Nephron progenitor cell (in vitro differentiated cells): ENCODE measurements around the gene MEPE.
"Not testable (repeated sequence)": the region's sequence is repeated elsewhere in the genome, so short reads cannot be mapped to it uniquely, and the experiment has no call there.

Experiments used
- DNase-seq: peaks from one replicate; pipeline ENCODE4 v3.0.0; 2021
- H3K27ac Mint-ChIP-seq: 2 replicates; pipeline ENCODE4 v1.8.0; 2021; ENCODE audit warnings: mild to moderate bottlenecking, moderate library complexity, mixed read lengths
- H3K27me3 Mint-ChIP-seq: 2 replicates; pipeline ENCODE4 v1.8.0; 2021; ENCODE audit warnings: mild to moderate bottlenecking, low read depth, mixed read lengths; ENCODE audit not compliant: poor library complexity
- H3K36me3 Mint-ChIP-seq: 2 replicates; pipeline ENCODE4 v1.8.0; 2021; ENCODE audit warnings: low read depth, mixed read lengths
- H3K4me1 Mint-ChIP-seq: 2 replicates; pipeline ENCODE4 v1.8.0; 2021; ENCODE audit warnings: mixed read lengths
- H3K4me3 Mint-ChIP-seq: 2 replicates; pipeline ENCODE4 v1.8.0; 2021; ENCODE audit warnings: mild to moderate bottlenecking, moderate library complexity, mixed read lengths
- H3K9me3 Mint-ChIP-seq: 2 replicates; pipeline ENCODE4 v1.8.0; 2021; ENCODE audit warnings: mild to moderate bottlenecking, moderate library complexity, mixed read lengths
- CTCF ChIP-seq: fragments of 200-600 bp; sonication (generic); IDR thresholded peaks from 2 replicates; pipeline ENCODE4 v1.5.0; 2021; ENCODE audit warnings: antibody characterized with exemption

MEPE gene

GRCh38 chr4:87886083-87886482 lies 53.3 kb downstream of the MEPE start:
- no peak for TF ChIP-seq CTCF
- Mint-ChIP-seq H3K4me3 (no peak overlapping the region), H3K9me3 (peaks cover 29% of the 10 kb centered on the region), H3K36me3 (peaks cover 6% of the 10 kb centered on the region), H3K27ac (no peak overlapping the region), H3K4me1 (peaks cover 12% of the 10 kb centered on the region), H3K27me3 (peaks cover 3% of the 10 kb centered on the region)
- DNase-seq: no peak

- not testable (repeated sequence) for DNase-seq, H3K4me1 Mint-ChIP-seq, H3K27me3 Mint-ChIP-seq, H3K36me3 Mint-ChIP-seq, H3K4me3 Mint-ChIP-seq, H3K27ac Mint-ChIP-seq
- peaks cover 53% of the 10 kb centered on the region for H3K9me3 Mint-ChIP-seq
Observed at GRCh38 chr4:87890753-87891152, 58.0 kb downstream of the MEPE start.

- Mint-ChIP-seq H3K4me3 (no peak overlapping the region), H3K4me1 (peaks cover 20% of the 10 kb centered on the region), H3K27ac (peak overlapping the region; percentile 50), H3K9me3 (peaks cover 29% of the 10 kb centered on the region), H3K27me3 (peaks cover 8% of the 10 kb centered on the region), H3K36me3 (no peaks in the 10 kb centered on the region)
- TF ChIP-seq CTCF: no peak
- peak; percentile 5 for DNase-seq
Observed at GRCh38 chr4:87895964-87896621, 63.3 kb downstream of the MEPE start.
